H1 (cell line): Measurements from ENCODE around the gene RANBP2. TPM values are rescaled to one million over a fixed set of nuclear protein-coding genes. Genes with fewer than 3 reads are reported as not detected.

Source experiments
- CBX5 ChIP-seq: fragments of 300-800, 300-1000 bp; sonication (generic); IDR thresholded peaks from 2 replicates; pipeline ENCODE4 v1.7.1; 2016; ENCODE audit warnings: antibody characterized with exemption, low read length, low read depth
- RNF2 ChIP-seq: fragments of 200-900, 300-1000 bp; sonication (generic); IDR thresholded peaks from 2 replicates; pipeline ENCODE4 v1.7.1; 2016; ENCODE audit warnings: borderline replicate concordance, low read depth, mild to moderate bottlenecking, antibody characterized with exemption, low read length; ENCODE audit not compliant: poor library complexity, severe bottlenecking; ENCODE audit errors: missing control alignments
- SIN3A ChIP-seq, 2 experiments: IDR thresholded peaks in 1 of 2; conservative IDR thresholded peaks in 1 of 2; 2 replicates each; pipeline ENCODE4 v1.6.1; 2011 to 2012; ENCODE audit warnings: low read length in 2 of 2, improper control_type of control experiment in 1 of 2, low read depth in 1 of 2, mild to moderate bottlenecking in 1 of 2
- polyA plus RNA-seq, 7 experiments: library from polyadenylated mRNA; depleted of rRNA in 3 of 7; stranded (reverse) in 5 of 7; unstranded in 2 of 7; fragments of >200 nt in 5 of 7; fragments of 200-250 nt in 2 of 7; gene quantifications; 1 replicate in 5 of 7; 2 replicates in 1 of 7; 4 replicates in 1 of 7; pipeline versions ENCODE4 v1.2.1 to v1.2.3, GENCODE V29; 2011 to 2013; ENCODE audit warnings: missing spikeins in 2 of 7, mixed read lengths in 2 of 7
- total RNA-seq: library from RNA; stranded (reverse); fragmentation: NEBNext Ultra II Directional; extraction: Animal tissue kit (Norgen Biotek cat#: 25700); gene quantifications from 2 replicates; pipeline ENCODE4 v1.2.1, GENCODE V29; 2021
- TF ChIP-seq, protein P1 (sequence below): fragments of 300-600 bp; sonication (generic); IDR thresholded peaks from 2 replicates; pipeline ENCODE4 v1.7.1; 2012; ENCODE audit warnings: low read length, moderate library complexity, mild to moderate bottlenecking, inconsistent platforms; ENCODE audit not compliant: insufficient replicate concordance
- TF ChIP-seq, protein P2 (sequence below), 3 experiments: IDR thresholded peaks; 1 replicate in 2 of 3; 2 replicates in 1 of 3; pipeline versions ENCODE4 v1.5.1 to v1.6.1; 2011; ENCODE audit warnings: low read length in 3 of 3, mild to moderate bottlenecking in 3 of 3, inconsistent platforms in 2 of 3, low read depth in 1 of 3, moderate library complexity in 1 of 3; ENCODE audit not compliant: insufficient read depth in 1 of 3; ENCODE audit errors: control extremely low read depth in 1 of 3

Gene RANBP2
- total and polyA plus RNA-seq, 2 of the 8 experiments (the other 6 are each of a cell fraction or from before 2014, with no cell fraction given) = 8.2 to 95.9 TPM

GRCh38 chr2:108820482-108820881, 101.2 kb downstream of the RANBP2 start (continued):
- TF ChIP-seq RNF2 = no peak
- TF ChIP-seq, protein P1, sequence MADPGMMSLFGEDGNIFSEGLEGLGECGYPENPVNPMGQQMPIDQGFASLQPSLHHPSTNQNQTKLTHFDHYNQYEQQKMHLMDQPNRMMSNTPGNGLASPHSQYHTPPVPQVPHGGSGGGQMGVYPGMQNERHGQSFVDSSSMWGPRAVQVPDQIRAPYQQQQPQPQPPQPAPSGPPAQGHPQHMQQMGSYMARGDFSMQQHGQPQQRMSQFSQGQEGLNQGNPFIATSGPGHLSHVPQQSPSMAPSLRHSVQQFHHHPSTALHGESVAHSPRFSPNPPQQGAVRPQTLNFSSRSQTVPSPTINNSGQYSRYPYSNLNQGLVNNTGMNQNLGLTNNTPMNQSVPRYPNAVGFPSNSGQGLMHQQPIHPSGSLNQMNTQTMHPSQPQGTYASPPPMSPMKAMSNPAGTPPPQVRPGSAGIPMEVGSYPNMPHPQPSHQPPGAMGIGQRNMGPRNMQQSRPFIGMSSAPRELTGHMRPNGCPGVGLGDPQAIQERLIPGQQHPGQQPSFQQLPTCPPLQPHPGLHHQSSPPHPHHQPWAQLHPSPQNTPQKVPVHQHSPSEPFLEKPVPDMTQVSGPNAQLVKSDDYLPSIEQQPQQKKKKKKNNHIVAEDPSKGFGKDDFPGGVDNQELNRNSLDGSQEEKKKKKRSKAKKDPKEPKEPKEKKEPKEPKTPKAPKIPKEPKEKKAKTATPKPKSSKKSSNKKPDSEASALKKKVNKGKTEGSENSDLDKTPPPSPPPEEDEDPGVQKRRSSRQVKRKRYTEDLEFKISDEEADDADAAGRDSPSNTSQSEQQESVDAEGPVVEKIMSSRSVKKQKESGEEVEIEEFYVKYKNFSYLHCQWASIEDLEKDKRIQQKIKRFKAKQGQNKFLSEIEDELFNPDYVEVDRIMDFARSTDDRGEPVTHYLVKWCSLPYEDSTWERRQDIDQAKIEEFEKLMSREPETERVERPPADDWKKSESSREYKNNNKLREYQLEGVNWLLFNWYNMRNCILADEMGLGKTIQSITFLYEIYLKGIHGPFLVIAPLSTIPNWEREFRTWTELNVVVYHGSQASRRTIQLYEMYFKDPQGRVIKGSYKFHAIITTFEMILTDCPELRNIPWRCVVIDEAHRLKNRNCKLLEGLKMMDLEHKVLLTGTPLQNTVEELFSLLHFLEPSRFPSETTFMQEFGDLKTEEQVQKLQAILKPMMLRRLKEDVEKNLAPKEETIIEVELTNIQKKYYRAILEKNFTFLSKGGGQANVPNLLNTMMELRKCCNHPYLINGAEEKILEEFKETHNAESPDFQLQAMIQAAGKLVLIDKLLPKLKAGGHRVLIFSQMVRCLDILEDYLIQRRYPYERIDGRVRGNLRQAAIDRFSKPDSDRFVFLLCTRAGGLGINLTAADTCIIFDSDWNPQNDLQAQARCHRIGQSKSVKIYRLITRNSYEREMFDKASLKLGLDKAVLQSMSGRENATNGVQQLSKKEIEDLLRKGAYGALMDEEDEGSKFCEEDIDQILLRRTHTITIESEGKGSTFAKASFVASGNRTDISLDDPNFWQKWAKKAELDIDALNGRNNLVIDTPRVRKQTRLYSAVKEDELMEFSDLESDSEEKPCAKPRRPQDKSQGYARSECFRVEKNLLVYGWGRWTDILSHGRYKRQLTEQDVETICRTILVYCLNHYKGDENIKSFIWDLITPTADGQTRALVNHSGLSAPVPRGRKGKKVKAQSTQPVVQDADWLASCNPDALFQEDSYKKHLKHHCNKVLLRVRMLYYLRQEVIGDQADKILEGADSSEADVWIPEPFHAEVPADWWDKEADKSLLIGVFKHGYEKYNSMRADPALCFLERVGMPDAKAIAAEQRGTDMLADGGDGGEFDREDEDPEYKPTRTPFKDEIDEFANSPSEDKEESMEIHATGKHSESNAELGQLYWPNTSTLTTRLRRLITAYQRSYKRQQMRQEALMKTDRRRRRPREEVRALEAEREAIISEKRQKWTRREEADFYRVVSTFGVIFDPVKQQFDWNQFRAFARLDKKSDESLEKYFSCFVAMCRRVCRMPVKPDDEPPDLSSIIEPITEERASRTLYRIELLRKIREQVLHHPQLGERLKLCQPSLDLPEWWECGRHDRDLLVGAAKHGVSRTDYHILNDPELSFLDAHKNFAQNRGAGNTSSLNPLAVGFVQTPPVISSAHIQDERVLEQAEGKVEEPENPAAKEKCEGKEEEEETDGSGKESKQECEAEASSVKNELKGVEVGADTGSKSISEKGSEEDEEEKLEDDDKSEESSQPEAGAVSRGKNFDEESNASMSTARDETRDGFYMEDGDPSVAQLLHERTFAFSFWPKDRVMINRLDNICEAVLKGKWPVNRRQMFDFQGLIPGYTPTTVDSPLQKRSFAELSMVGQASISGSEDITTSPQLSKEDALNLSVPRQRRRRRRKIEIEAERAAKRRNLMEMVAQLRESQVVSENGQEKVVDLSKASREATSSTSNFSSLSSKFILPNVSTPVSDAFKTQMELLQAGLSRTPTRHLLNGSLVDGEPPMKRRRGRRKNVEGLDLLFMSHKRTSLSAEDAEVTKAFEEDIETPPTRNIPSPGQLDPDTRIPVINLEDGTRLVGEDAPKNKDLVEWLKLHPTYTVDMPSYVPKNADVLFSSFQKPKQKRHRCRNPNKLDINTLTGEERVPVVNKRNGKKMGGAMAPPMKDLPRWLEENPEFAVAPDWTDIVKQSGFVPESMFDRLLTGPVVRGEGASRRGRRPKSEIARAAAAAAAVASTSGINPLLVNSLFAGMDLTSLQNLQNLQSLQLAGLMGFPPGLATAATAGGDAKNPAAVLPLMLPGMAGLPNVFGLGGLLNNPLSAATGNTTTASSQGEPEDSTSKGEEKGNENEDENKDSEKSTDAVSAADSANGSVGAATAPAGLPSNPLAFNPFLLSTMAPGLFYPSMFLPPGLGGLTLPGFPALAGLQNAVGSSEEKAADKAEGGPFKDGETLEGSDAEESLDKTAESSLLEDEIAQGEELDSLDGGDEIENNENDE = no peak
- TF ChIP-seq, protein P2, sequence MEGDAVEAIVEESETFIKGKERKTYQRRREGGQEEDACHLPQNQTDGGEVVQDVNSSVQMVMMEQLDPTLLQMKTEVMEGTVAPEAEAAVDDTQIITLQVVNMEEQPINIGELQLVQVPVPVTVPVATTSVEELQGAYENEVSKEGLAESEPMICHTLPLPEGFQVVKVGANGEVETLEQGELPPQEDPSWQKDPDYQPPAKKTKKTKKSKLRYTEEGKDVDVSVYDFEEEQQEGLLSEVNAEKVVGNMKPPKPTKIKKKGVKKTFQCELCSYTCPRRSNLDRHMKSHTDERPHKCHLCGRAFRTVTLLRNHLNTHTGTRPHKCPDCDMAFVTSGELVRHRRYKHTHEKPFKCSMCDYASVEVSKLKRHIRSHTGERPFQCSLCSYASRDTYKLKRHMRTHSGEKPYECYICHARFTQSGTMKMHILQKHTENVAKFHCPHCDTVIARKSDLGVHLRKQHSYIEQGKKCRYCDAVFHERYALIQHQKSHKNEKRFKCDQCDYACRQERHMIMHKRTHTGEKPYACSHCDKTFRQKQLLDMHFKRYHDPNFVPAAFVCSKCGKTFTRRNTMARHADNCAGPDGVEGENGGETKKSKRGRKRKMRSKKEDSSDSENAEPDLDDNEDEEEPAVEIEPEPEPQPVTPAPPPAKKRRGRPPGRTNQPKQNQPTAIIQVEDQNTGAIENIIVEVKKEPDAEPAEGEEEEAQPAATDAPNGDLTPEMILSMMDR (IDR thresholded peaks at IDR 0.05; ENCODE audit: control extremely low read depth in 1 of 3, insufficient read depth in 1 of 3, low read depth in 1 of 3, low read length in 3 of 3) = no peak
- no peak for TF ChIP-seq CBX5
- no peak for TF ChIP-seq SIN3A (conservative IDR thresholded peaks at IDR 0.05 in 1 of 2, IDR thresholded peaks at IDR 0.05 in 1 of 2; ENCODE audit: low read depth in 1 of 2, low read length in 2 of 2)
